ENCODE data around the gene SERINC3.
"Not testable (repeated sequence)": the region's sequence is repeated elsewhere in the genome, so short reads cannot be mapped to it uniquely, and the experiment has no call there.

Gene SERINC3

DNA sequence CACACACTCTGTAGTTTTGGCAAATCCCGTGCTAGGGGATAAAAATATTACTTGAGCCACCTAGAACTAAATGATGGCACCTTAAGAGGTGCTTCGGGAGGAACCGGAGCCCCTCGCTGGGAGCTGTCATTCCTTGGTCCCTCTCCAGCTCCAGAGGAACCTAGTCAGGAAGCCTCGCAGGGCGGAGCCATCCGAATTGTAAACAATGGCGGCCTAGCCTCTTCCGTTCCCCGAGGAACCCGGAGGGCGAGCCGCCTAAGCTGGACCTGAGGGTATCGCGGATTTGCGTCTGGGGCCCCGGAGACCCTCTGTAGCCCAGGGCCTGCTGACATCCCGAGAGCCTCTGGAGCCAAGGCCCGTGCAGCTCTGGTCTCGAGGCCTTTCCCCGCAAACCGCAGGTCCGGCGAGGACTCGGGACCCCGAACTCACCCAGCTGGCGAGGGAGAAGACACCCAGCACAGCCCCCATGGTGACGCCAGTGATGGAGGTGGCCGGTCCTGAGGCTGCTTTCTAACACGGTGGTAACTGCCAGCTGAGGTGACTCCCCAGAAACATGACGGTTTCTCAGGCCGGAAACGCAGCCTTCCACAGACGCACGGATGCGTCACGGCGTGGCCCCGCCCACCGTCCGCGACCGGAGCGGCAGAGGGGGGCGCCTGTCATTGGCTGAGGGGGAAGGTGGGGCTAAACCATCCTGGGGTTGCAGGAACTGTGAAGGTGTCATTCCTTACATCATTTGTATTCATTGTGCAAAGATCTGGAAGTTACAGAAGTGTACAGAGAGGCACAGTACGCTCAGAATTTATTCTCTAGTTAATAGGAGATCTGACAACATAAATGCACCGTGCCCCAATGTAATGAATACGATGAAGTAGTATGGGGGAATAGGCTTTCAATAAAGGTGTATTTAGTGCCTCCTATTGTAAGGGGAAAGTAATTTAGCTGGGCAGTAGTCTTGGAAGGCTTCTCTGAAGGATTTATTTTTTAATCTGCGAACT lies at the start of gene SERINC3:
Gene SERINC3 (minus strand): TSS at position 587 of the 998 bp plus-strand sequence. CDS start 119 bp downstream, at position 468.
- peak; percentile 96 for DNase-seq

DNA sequence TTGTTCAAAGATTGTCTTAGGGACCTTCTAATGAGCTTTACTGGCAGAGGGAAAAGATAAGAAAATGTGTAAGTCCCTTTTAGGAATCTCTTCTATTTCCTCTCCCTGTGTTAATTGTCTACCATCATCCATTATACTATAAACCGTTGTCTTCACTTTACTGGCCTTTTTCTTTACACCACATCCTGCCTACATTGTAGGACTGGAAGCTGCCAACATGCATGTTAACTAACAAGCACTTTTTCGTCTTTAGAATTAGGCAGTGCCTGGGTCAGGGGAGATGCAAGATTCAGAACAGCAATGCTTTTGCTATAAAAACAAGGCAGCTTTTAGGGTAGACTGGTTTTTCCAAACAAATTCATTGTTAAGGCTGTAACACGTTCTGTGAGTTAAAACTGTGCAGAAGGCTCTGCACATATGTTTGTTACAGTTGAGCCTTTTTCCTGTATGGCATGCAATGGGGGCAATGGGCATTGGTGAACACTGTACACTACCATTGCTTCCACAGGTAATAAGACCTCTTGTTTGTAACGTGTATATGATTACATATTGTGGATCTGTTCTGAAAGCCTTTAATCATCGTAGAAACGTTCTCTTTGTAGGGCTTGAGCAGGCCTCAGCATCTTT lies 49.6 kb upstream of the SERINC3 start:
- no peak for DNase-seq

DNA sequence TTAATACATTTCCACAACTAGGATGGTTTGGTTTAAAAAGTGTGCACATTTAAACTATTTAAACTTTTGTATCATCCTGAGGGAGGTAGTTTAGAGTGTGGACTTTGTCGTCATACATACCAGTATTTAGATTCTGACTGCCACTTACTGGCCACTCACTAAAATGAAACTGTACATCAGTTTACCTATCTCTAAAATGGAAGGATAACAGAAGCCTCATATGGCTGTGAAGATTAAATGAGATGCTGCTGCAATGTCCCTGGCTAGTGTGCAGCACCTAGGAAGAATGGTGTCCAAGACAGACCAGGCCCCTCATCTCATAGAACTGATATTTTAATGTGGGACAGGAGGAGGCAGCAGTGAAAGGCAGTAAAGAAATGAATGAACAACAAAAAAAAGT lies 48.5 kb upstream of the SERINC3 start:
- no peak for DNase-seq

DNA sequence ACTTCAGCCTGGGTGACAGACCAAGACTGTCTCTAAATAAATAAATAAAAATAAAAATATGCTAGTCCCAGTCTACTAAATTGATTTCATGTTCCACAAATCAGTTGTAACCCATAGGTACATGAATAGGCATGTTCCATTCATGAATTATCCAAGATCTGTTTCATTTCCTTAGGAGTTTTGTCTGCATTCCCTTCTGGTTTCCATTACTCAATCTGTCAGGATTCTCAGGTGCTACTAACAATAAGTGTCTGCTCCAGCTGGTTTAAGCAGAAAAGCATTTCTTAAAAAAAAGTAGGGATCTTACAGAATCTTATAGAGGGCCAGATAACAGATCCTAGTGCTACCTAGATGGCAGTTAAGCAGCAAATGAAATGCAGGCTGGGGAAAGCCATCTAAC lies 44.9 kb upstream of the SERINC3 start:
- DNase-seq = no peak

DNA sequence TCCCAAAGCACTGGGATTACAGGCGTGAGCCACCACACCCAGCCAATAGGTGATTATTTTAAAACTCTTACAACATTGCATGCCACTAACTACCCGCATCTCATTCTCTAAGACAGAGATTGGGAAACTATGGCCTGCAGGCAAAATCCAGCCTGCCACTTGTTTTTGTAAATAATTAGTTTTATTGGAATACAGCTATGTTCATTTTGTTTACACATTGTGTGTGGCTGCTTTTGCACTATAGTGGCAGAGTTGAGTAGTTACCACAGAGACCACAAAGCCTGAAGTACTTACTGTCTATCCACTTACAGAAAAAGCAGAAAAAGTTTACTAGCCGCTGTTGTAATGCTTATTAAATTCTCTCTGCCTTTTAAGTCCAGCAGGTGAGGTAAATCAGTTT lies 44.1 kb upstream of the SERINC3 start:
- DNase-seq = no peak

DNA sequence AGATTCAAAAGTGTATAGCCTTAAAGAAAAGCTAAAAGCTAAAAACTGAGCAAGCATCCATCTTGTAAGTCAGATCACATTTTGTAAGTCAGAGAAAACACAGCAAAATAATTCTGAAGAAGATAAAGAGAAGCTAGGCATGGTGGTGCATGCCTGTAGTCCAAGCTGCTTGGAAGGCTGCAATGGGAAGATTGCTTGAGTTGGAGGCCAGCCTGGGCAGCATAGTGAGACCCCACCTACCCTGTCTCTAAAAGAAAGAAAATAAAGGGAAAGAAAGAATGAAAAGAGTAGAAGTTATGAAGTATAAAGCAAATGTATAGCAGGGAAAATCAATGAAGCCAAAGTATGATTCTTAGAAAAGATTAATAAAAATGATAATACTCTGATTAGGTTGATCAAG lies 40.0 kb upstream of the SERINC3 start:
- DNase-seq = no peak

DNA sequence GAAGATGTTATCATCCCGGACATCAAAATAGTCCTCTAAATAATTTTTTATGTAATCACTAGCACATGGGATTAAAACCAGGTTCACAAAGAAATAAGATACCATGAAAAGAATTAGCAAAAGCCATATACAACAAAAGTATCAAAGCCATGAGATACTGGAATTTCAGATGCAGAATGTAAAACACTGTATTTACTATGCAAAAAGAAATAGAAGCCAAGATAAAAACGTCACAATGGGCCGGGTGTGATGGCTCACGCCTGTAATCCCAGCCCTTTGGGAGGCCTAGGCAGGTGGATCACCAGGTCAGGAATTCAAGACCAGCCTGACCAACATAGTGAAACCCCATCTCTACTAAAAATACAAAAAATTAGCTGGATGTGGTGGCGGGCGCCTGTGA lies 38.9 kb upstream of the SERINC3 start:
- not testable (repeated sequence) for DNase-seq

DNA sequence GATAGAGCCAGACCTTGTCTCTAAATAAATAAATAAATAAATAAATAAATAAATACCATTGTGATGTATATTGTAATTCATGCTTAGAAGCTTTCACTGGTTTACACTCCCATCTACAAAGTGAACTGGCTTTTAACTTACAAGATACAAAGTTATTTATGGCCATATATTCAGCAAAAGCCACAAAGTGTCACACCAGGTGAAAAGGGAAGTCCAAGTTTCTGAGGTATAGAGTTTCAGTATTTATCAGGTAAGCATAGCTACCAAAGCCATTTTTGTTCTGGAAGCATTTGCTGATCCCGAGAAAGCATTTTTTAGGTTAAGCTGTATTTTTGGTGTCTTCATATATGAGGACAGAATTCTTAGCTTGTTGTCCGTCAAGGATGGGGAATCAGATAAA lies 38.4 kb upstream of the SERINC3 start:
- DNase-seq = no peak

DNA sequence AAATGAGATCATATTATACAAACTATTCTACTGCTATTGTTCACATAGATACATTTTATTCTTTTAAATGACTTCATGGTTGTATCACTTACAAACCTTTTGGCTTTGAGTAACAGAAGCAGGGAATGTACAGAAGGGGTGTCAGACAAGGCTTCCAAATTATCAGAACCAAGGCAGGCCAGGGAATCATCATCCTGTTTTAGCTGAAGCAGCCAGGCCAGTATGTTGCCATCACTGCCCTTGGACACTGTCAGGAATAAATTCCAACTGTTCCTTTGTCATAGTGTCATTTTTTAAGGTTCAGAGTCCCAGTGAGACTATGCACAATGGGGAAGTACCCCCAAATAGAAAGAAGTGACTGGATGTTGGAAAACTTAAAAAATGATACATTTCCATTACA lies 37.4 kb upstream of the SERINC3 start:
- DNase-seq = no peak

DNA sequence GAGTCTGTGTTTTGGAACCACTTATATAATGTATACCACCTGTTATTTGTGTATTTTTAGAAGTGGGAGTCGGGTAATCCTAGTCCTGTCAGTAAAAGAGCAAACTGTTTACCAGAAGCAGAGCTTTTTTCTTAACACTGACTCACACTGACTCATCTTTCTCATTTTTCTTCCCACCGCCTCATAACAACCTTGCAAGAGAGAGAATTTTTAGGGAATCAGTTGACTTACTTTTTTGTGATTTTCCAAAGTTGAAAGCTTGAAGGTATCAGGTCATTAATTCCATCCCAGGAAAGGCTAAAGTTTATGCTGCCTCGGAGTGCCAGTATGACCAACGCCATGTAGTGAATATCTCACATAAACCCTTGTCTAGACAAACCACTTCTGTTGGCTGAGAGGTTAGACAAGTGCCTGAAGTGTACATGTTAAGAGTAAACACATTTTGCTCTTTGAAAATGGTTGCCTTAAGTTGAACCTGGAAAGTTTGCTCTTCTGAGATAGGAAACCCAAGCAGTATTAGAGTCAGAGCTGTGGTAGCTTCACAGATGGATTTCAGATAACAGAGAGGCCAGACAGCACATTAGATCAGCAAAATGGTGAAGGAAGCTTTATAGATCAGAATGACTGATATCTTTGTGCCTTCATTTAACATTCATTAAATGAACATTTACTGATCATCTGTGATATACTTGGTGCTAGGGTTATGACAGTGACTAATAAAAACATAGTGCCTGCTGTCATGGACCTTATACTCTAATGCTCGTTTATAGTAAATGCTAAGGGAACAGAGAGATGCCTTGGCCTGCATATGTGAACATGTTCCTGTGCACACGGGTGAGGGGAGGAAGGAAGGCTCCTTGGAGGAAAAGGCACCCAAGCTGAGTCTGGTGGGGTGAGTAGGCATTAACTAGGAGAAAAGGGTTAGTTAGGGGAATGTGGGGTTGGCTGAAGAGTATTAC lies 31.4 kb upstream of the SERINC3 start:
- no peak for DNase-seq

DNA sequence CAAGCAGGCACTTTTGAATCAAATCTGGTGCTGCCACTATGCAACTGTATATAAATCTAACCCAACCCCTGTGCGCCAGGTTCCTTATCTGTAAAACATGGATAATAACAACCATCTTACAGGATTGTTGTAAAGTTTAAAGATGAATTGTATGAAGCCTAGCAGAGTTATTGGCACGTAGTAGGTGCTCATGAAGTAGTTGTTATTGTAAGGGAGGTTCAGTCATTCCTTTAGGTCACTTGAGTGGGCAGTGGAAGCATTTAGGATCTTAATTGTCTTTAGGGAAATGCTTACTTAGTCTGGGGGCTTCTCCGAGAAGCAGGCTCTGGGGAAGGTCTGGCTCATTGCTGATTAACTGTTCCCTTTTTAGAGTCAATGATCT lies 30.7 kb upstream of the SERINC3 start:
- DNase-seq = no peak

DNA sequence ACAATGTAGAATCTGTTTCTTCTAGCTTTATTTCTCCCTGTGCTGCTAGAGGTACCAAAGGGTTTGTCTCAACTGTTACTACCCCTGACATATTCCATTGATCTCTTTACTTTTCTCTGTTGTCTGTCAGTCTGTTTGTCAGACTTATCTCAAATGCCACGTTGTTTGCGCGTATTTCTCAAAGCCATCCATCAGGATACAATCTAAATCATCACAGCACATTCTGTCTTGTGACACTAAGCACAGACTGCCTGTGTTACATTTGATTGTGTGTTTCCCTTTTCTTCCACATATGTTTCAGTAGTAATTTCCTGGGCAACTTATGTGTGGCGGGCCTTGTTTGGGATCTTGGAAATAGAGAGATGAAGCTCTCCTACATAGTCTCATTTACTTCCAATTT lies 30.2 kb upstream of the SERINC3 start:
- DNase-seq = no peak

DNA sequence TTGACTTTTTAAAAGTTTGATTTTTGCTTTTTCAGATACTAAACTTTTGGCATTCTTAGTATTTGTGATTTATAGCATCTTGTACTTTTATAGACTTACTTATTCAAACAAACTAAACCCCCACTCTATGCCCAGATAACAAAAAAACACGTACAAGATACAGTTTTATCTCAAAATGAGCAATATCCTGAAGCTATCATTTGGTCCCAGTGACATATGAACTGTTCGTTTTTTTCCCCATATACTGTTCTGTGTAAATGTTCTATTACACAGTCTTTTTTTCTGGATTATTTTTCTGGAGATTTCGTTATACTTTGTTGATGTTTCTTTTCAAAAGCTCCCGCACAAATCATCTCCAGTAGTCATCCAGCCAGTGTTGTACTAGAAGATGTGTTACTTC lies 27.3 kb upstream of the SERINC3 start:
- DNase-seq = no peak

DNA sequence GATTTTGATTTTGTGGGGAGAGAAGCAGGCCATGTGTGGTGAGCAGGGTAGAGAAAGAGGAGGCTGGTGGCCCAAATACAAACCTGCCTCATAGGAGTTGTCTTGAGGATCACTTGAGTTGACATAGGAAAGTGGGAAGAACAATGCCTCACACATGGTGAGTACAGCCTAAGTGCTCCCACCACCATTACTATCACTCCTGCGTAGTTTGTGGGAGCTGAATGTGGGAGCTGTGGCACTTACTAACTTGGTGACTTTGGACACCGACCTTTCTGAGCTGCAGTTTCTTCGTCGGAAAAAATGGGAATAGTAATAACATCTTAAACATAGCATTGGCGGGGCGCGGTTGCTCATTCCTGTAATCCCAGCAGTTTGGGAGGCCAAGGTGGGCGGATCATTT lies 25.5 kb upstream of the SERINC3 start:
- no peak for DNase-seq

DNA sequence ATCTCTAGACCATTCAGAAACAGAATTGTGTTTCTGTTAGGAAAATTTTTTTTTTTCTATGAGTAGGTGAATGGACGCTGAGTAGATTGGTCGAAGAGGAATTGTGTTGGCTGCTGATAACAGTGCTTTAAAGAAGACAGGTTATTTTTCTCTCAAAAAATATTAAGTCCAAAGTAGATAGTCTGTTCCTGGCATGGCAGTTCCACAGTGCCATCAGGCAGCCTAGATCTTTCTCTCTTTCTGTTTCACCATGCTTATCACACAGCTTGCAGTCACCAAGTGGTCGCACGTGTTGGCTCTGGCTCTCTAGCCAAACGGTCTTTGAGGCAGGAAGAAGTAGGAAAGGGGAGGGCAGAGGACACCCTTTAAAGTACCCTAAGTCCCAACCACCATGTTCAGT lies 22.4 kb upstream of the SERINC3 start:
- no peak for DNase-seq

DNA sequence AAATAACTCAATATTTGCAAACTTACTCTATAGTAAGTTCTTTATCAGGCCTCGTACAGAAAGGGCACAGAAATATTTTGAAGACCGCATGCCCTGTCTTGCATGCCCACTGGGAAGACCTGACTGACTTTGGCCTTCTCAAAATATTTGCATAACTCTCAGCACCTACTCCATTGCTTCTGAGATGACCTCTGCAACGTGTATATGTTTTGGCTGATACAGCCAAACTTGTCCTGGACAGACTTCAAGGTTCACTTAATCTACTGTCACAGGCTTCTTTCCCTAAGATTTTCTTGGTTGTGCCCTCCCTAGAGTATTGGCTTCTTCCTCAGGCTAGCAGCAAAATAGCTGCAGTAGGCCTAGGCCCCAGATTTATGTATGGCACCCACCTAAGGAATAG lies 21.5 kb upstream of the SERINC3 start:
- no peak for DNase-seq

DNA sequence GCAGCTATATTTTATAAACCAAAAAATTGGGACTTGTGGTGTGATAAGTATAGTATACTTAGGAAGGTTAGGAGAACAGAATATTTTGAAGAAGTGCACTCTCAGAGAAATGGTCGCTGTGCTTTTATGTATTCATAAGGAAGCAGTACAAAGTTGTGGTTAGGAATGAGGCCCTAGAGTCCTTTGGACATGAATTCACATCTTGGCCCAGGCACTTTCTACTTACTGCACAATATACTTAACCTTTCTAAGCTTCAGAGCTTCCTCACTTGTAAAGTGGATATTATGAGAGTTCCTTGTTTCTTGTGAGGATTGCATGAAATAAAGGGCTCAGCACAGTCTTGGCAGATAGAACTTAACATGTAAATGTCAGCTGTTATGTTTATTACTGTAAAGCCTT lies 21.0 kb upstream of the SERINC3 start:
- no peak for DNase-seq

DNA sequence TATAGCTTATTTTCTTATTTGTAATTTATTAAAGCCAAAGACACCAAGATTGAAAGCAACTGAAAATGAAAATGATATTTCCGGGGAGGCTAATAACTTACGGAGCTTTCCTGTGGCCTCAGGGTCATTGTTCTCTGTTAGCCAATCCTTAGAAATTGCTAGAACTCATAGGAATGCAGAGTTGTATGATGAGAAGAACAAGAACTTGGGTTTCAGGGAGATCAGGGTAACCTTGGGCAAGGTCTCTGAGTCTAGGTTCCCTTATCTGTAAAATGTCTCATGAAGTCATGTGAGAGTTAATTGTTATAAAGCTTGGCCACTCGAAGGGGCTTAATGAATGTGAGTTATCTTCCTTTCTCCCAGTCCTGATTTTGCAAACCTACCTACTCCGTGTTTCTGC lies 20.1 kb upstream of the SERINC3 start:
- DNase-seq = no peak

DNA sequence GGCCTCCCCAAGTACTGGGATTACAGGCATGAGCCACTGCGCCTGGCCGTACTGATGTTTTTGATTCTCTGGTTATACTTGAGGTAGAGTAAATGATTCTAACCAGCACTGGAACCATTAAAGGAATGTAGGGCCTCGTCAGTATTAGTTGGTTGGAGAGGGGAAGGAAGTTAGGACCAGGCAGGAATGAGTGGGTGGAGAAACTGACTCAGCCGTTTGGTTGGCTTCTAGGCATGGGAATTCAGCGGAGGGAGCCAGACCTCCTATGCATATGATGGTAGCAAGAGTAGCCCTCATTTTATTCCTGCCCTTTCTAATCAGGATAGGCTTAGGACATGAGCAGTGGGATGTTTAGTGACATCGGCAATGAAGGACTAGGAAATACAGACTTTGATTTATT lies 19.0 kb upstream of the SERINC3 start:
- DNase-seq = no peak

DNA sequence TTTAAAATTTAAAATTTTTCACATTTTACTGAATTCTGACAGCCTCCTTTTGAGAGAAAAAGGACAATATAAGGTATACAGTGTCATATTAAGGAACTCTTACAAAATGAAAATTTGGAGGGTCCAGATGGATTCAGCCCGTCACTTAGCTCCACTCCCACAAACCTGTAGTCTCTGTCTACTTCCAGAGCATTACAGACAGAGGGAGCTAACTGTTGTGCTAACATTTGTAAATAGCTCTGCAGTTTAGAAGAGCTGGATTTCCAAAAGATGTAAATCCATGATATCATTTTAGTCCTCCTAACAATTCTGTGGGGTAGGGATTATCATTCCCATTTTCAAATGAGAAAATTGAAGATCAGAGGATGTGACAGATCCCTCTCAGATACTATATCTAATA lies 16.1 kb upstream of the SERINC3 start:
- no peak for DNase-seq

DNA sequence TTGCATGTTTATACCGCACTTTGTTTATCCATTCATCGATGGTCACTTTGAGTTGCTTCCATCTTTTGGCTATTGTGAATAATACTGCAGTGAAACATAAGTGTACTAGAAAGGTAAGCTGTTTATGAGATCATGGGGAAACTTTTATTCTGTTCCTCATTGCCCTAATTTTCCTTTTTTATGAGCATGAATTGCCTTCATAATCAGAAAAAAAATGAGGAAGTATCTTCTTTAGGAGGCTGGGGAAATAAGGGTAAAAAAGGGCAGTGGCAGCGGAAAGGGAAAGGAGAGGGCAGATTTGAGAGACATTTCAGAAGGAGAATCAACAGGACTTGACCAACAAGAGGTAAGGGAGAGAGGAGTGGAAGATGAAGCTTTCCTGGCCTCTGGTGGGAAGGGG lies 14.3 kb upstream of the SERINC3 start:
- DNase-seq = no peak

DNA sequence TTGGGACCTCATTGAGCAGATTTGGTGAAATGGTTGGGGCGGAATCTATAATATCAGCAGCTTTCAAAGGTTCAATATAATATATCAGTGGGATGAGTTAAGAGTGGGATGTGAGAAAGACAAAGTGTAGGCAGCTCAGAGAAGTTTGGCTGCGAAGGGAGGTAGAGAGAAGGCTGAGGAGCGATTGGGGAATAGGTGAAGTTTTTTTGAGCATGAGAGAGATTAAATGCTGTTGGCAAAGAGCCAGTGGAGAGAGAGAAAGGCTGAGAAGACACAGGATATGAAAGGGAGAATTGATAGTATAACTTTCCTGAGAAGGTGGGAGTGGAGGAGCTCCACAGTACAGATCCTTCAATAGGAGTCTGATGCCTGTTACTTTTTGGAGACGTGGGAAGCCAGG lies 12.1 kb upstream of the SERINC3 start:
- no peak for DNase-seq

DNA sequence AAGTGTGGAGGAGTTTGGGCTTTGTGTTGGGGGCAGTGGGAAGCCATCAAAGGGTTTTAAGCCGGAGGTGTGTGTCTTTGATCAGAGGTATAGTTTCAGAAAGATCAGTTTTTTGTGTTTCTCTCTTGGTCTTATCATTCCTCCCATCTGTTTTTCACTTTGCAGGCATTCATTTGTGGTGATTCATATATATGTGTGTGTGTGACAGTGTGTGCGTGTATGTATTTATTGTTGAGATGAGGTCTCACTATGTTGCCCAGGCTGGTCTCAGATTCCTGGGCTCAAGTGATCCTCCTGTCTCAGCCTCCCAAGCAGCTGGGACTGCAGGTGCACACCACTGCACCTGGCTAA lies 11.1 kb upstream of the SERINC3 start:
- no peak for DNase-seq

Measured in left hindlimb (tissue), 1 donor.